ENCODE measurements around the gene OAS3. TPM values are rescaled to one million over a fixed set of nuclear protein-coding genes. Genes with fewer than 3 reads are reported as not detected.

Gene OAS3, protein sequence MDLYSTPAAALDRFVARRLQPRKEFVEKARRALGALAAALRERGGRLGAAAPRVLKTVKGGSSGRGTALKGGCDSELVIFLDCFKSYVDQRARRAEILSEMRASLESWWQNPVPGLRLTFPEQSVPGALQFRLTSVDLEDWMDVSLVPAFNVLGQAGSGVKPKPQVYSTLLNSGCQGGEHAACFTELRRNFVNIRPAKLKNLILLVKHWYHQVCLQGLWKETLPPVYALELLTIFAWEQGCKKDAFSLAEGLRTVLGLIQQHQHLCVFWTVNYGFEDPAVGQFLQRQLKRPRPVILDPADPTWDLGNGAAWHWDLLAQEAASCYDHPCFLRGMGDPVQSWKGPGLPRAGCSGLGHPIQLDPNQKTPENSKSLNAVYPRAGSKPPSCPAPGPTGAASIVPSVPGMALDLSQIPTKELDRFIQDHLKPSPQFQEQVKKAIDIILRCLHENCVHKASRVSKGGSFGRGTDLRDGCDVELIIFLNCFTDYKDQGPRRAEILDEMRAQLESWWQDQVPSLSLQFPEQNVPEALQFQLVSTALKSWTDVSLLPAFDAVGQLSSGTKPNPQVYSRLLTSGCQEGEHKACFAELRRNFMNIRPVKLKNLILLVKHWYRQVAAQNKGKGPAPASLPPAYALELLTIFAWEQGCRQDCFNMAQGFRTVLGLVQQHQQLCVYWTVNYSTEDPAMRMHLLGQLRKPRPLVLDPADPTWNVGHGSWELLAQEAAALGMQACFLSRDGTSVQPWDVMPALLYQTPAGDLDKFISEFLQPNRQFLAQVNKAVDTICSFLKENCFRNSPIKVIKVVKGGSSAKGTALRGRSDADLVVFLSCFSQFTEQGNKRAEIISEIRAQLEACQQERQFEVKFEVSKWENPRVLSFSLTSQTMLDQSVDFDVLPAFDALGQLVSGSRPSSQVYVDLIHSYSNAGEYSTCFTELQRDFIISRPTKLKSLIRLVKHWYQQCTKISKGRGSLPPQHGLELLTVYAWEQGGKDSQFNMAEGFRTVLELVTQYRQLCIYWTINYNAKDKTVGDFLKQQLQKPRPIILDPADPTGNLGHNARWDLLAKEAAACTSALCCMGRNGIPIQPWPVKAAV
- total RNA-seq (10 to 100 TPM; 20.3 to 22.5 TPM), polyA plus RNA-seq (10 to 100 TPM; 14.4 to 31.3 TPM)

DNA sequence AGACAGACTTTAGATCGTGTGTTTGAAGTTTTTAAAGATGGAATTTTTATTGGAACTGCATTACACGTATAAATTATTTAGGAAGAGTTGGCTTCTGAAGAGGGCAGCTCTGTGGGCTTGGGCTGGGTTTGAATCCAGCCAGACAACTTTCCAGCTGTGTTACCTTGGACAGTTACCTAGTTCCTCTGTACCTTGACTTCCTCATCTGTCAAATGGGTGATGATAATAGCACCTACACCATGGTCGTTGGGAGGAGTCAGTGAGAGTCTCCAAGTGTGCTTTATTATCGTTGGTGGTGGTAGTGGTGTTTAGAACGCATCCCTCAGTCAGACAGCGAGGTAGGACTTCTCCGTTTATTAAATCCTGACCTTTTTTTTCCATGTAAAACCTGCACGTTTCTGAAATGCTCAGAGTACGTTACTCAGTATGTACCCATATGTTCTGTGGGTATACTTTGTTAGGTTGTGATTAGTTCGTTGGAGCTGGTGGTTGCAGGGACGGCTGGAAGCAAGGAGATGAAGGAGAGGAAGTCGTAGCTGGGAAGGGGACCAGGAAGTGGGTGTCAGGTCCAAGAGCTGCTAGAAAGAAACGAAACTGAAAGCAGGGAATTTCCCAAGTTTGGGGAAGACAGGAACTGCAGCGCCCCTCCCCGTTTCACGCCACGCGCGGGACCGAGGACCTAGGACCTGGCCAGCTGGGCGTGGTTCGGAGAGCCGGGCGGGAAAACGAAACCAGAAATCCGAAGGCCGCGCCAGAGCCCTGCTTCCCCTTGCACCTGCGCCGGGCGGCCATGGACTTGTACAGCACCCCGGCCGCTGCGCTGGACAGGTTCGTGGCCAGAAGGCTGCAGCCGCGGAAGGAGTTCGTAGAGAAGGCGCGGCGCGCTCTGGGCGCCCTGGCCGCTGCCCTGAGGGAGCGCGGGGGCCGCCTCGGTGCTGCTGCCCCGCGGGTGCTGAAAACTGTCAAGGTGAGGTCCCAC lies at the start of gene OAS3:
TSS of gene OAS3 (plus strand) at position 734 of the 979 bp plus-strand sequence. CDS start at position 791, 57 bp downstream.
- Histone ChIP-seq H3K36me3 (ENCODE audit: insufficient read depth, low read length) (no peaks in the 10 kb centered on the region), H3K4me1 (ENCODE audit: insufficient read depth, low read length) (peaks cover 35% of the 10 kb centered on the region), H3K27ac (ENCODE audit: low read depth, low read length) (peak within 1 kb of the TSS; percentile 72), H3K9me3 (ENCODE audit: control insufficient read depth in 1 of 2, low read length in 2 of 2) (no peaks in the 10 kb centered on the region), H3K4me3 (ENCODE audit: low read length in 2 of 2) (peak within 1 kb of the TSS; percentile 72 to 84), H3K27me3 (ENCODE audit: insufficient read depth, low read length) (no peaks in the 10 kb centered on the region)
- H3K27me3 Mint-ChIP-seq = no peaks in the 10 kb centered on the region
- DNase-seq = peak; percentile 66 to 87 (median 70)
- H3K36me3 Mint-ChIP-seq = peaks cover 0 to 9% of the 10 kb centered on the region in 2 donors
- ChIA-PET POLR2A (ENCODE audit: partially characterized antibody) (interaction anchor here (1.0 to 6.0 kb wide), 9 partner anchors 11 to 119 kb away, joined by 3 to 84 read pairs (median 5); partner anchors contain the start of genes OAS1 and OAS2), CTCF (ENCODE audit: partially characterized antibody) (interaction anchor here (0.9 to 2.0 kb wide), 5 partner anchors 29 to 40 kb away, joined by 4 to 14 read pairs (median 5); partner anchors contain the start of genes OAS1 and OAS2)
- intact Hi-C loops (cut with micrococcal nuclease) = loop anchor here (1.0 to 2.0 kb wide), 3 partner anchors 31 to 397 kb away; partner anchors contain the start of genes OAS1, OAS2 and SLC8B1
- H3K27ac Mint-ChIP-seq = peak within 1 kb of the TSS; percentile 85 to 98 (median 96)
- H3K4me3 Mint-ChIP-seq = peak within 1 kb of the TSS; percentile 87 to 100 (median 94)
- peaks cover 0 to 5% (median 0%) of the 10 kb centered on the region in 8 donors for H3K9me3 Mint-ChIP-seq
- H3K4me1 Mint-ChIP-seq = peaks cover 28 to 45% (median 36%) of the 10 kb centered on the region in 4 donors

DNA sequence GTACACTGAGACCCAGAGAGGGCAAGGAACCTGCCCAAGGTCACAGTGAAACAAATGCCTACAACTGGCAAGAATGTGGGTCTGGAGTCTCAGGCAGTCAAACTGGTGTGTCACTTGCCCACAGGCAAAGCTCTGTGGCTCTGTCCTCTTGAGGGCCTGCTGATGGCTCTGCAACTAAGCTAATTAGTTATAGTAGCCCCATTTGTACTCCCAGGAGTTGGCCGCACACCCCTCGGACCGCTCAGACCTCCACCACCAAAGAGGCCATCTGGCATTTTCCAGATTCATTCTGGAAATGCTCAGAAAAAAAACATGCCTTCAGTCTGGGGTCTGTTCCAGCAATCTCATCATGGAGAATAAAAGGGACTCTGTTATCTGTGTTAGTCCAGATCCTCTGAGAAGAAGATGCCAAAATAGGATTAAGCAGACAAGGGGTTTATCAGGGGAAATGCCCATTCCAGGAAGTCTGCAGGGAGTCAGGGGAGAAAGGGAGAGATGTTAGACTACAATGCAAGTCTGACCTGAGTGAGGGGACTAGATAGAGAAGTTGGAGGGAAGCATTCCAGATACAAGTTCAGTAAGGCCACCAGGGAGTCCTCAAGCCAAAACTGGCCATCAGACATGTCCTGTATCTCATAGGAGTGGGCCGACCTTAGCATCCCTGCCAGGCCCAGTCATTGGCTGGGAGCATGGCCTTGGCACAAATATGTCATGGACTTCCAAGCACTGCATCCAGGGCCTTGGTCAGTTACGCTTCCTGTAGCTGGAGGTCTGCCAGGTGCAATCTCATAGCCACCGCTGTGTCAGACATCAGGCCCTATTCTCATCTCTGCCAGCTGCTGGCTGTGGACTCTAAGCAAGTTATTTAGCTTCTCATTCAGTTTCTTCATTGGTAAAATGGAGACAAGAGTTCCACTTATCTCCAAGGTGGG lies 46.9 kb upstream of the OAS3 start:
- no peaks in the 10 kb centered on the region for H3K27me3 ChIP-seq (ENCODE audit: insufficient read depth, low read length)
- peaks cover 0 to 5% (median 2%) of the 10 kb centered on the region in 8 donors for H3K9me3 Mint-ChIP-seq
- peak overlapping the region in 1 of 7 donors; percentile 55 for H3K27ac Mint-ChIP-seq
- ChIA-PET CTCF (ENCODE audit: partially characterized antibody) (interaction anchor here (0.6 to 2.7 kb wide), 4 partner anchors 8 to 102 kb away, joined by 3 to 7 read pairs (median 6); partner anchors contain the start of gene OAS1), POLR2A (ENCODE audit: partially characterized antibody) (no interaction called here)
- H3K9me3 ChIP-seq (ENCODE audit: control insufficient read depth in 1 of 2, low read length in 2 of 2) = no peaks in the 10 kb centered on the region
- DNase-seq = no peak
- no peak overlapping the region for H3K27ac ChIP-seq (ENCODE audit: low read depth, low read length)
- H3K4me3 ChIP-seq (ENCODE audit: low read length in 2 of 2) = no peak overlapping the region
- H3K4me1 ChIP-seq (ENCODE audit: insufficient read depth, low read length) = no peaks in the 10 kb centered on the region
- H3K36me3 Mint-ChIP-seq = no peaks in the 10 kb centered on the region
- intact Hi-C loops (cut with micrococcal nuclease) = no loop called here
- H3K4me3 Mint-ChIP-seq = no peak overlapping the region
- no peaks in the 10 kb centered on the region for H3K36me3 ChIP-seq (ENCODE audit: insufficient read depth, low read length)
- peaks cover 0 to 4% of the 10 kb centered on the region in 2 donors for H3K27me3 Mint-ChIP-seq
- no peaks in the 10 kb centered on the region for H3K4me1 Mint-ChIP-seq

DNA sequence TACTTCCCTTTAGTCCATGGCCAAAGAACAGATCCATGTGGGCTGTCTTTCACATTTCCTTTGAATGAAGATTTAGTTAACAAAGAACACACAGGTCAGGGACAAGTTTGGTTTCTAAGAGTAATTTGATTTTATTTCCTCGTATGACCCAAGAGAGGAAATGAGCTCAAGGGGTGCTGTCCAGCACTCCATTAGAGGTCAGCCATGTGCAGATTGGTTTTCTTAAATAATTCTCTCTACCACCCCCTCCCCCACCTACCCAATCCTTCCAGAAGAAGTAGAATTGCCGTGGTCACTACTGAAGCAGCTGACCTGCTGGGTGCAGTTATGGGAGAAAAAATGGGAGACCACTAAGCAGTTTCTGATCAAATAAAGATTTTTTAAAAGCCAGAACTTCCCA lies 45.4 kb upstream of the OAS3 start:
- Histone ChIP-seq H3K27ac (ENCODE audit: low read depth, low read length) (no peak overlapping the region), H3K9me3 (ENCODE audit: control insufficient read depth in 1 of 2, low read length in 2 of 2) (no peaks in the 10 kb centered on the region), H3K36me3 (ENCODE audit: insufficient read depth, low read length) (no peaks in the 10 kb centered on the region), H3K4me3 (ENCODE audit: low read length in 2 of 2) (no peak overlapping the region), H3K4me1 (ENCODE audit: insufficient read depth, low read length) (no peaks in the 10 kb centered on the region), H3K27me3 (ENCODE audit: insufficient read depth, low read length) (no peaks in the 10 kb centered on the region)
- no peak for DNase-seq
- POLR2A ChIA-PET (ENCODE audit: partially characterized antibody) = no interaction called here
- Mint-ChIP-seq H3K4me1 (no peaks in the 10 kb centered on the region), H3K27ac (no peak overlapping the region), H3K4me3 (no peak overlapping the region), H3K9me3 (no peaks in the 10 kb centered on the region), H3K36me3 (no peaks in the 10 kb centered on the region), H3K27me3 (peaks cover 0 to 8% of the 10 kb centered on the region in 2 donors)
- intact Hi-C loops (cut with micrococcal nuclease) = no loop called here
- CTCF ChIA-PET (ENCODE audit: partially characterized antibody) = interaction anchor here (2.7 kb wide), 1 partner anchor 14 kb away, joined by 7 read pairs; the partner anchor contains the start of gene OAS1

DNA sequence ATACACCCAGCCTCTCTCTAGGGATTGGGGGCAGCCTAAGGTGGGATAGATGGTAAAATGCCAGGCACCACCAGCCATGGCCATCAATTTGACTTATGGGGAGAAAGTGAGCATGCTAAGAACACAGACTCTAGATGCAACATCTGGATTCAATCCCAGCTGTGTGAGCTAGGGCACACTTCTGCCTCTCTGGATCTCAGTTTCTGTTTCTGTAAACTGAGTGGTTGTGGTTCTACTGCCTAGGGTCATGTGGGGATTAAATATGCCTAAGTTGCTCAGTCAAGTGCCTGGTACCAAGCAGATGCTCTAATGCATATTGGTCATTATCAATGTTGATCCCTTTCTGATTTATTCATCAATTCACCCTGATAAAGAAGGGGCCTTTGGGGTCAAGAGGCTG lies 44.1 kb upstream of the OAS3 start:
- Histone ChIP-seq H3K4me1 (ENCODE audit: insufficient read depth, low read length) (no peaks in the 10 kb centered on the region), H3K27ac (ENCODE audit: low read depth, low read length) (no peak overlapping the region), H3K9me3 (ENCODE audit: control insufficient read depth in 1 of 2, low read length in 2 of 2) (no peaks in the 10 kb centered on the region), H3K4me3 (ENCODE audit: low read length in 2 of 2) (no peak overlapping the region), H3K36me3 (ENCODE audit: insufficient read depth, low read length) (no peaks in the 10 kb centered on the region), H3K27me3 (ENCODE audit: insufficient read depth, low read length) (no peaks in the 10 kb centered on the region)
- Mint-ChIP-seq H3K9me3 (no peaks in the 10 kb centered on the region), H3K27ac (no peak overlapping the region), H3K4me1 (no peaks in the 10 kb centered on the region), H3K27me3 (peaks cover 0 to 9% of the 10 kb centered on the region in 2 donors), H3K4me3 (no peak overlapping the region), H3K36me3 (no peaks in the 10 kb centered on the region)
- ChIA-PET CTCF (ENCODE audit: partially characterized antibody) (no interaction called here), POLR2A (ENCODE audit: partially characterized antibody) (no interaction called here)
- intact Hi-C loops (cut with micrococcal nuclease) = no loop called here
- DNase-seq = no peak

DNA sequence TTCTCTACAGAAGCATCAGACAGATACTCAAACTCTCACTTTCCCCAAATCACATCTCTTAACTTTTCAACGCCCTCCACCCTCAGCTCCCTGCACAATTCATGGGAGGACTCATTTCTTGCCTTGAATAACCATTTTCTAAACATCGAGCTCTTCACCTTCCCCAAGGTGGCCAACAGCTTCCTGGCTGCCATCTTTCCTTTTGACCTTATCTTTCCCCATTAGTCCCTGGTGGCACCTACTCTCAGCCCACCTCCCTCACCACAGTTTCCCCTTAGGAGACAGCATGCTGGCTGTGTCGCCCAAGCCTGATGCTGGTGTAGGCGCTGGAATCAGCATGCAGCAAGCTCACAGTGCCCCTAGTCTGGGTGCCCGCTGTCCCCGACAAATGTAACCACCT lies 39.9 kb upstream of the OAS3 start:
- H3K36me3 Mint-ChIP-seq = no peaks in the 10 kb centered on the region
- H3K4me1 Mint-ChIP-seq = peaks cover 9 to 22% (median 13%) of the 10 kb centered on the region in 4 donors
- ChIA-PET CTCF (ENCODE audit: partially characterized antibody) (interaction anchor here (1.0 to 5.2 kb wide), 4 partner anchors 109 to 151 kb away, joined by 3 to 72 read pairs (median 4); no protein-coding TSS in a partner anchor), POLR2A (ENCODE audit: partially characterized antibody) (interaction anchor here (0.7 kb wide), 1 partner anchor 160 kb away, joined by 3 read pairs; no protein-coding TSS in a partner anchor)
- no peaks in the 10 kb centered on the region for H3K9me3 Mint-ChIP-seq
- Histone ChIP-seq H3K36me3 (ENCODE audit: insufficient read depth, low read length) (no peaks in the 10 kb centered on the region), H3K4me3 (ENCODE audit: low read length in 2 of 2) (no peak overlapping the region), H3K27ac (ENCODE audit: low read depth, low read length) (no peak overlapping the region), H3K4me1 (ENCODE audit: insufficient read depth, low read length) (peaks cover 15% of the 10 kb centered on the region), H3K9me3 (ENCODE audit: control insufficient read depth in 1 of 2, low read length in 2 of 2) (no peaks in the 10 kb centered on the region), H3K27me3 (ENCODE audit: insufficient read depth, low read length) (no peaks in the 10 kb centered on the region)
- intact Hi-C loops (cut with micrococcal nuclease) = no loop called here
- no peak for DNase-seq
- no peak overlapping the region for H3K27ac Mint-ChIP-seq
- no peak overlapping the region for H3K4me3 Mint-ChIP-seq
- H3K27me3 Mint-ChIP-seq = peaks cover 0 to 7% of the 10 kb centered on the region in 2 donors
